NCI-H187 treated with DMSO at 0.1 percent for 48 hours (cell line): ENCODE data around the gene UBASH3A.

Experiments used
- DNase-seq: peaks from one replicate; lab custom pipeline; 2025; lab: John Stamatoyannopoulos, UW

UBASH3A gene

GRCh38 chr21:42374864-42375499, 28.7 kb upstream of the UBASH3A start:
- DNase-seq = no peak

DNA sequence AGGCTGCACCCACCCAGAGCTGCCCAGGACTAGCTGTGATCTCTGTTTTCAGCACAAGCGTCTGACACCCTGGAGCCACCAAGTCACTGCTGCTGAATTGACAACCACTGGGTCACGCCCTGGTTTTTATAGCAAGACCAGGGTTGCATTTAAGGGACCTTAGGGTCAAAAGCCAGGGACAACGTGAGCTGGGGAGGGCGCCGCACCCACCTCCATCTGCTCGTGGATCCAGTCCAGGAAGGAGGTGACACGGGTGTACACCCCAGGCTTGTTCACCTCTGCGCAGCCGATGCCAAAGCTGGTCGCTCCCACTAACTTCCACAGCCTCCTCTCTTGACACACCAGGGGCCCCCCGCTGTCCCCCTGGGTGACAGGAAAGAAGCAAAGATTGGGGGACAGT, 28.2 kb upstream of the UBASH3A start:
- DNase-seq = no peak

- no peak for DNase-seq
Observed at GRCh38 chr21:42375966-42376337, 27.8 kb upstream of the UBASH3A start.

DNA sequence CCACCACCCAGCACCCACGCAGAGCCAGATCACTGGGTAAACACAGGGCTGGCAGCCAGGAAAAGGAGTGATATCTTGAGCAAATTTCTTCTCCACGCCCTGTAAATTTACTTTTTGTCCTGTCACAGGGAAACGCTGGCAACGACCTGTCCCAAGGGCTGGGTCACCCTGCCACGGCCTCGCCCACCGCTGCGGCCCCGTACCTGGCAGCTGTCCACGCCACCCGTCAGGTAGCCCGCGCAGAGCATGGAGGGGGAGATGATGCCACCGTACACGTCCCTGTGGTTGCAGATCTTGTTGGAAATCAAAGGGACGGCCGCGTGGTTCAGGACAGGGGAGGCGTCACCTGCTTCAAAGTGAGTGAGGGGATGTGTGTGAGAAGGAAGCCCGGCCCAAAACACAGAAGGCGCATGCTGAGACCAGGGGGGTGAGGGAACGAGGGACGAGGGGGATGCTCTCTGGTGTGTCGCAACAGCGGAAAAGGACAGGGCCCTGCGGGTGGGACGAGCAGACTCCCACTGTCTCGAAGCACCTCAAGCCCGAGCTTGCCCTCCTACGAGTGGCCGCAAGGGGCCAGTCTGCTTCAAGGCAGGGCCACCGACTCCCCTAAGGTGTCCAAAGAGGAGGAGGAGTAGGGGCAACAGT, 27.2 kb upstream of the UBASH3A start:
- no peak for DNase-seq

DNA sequence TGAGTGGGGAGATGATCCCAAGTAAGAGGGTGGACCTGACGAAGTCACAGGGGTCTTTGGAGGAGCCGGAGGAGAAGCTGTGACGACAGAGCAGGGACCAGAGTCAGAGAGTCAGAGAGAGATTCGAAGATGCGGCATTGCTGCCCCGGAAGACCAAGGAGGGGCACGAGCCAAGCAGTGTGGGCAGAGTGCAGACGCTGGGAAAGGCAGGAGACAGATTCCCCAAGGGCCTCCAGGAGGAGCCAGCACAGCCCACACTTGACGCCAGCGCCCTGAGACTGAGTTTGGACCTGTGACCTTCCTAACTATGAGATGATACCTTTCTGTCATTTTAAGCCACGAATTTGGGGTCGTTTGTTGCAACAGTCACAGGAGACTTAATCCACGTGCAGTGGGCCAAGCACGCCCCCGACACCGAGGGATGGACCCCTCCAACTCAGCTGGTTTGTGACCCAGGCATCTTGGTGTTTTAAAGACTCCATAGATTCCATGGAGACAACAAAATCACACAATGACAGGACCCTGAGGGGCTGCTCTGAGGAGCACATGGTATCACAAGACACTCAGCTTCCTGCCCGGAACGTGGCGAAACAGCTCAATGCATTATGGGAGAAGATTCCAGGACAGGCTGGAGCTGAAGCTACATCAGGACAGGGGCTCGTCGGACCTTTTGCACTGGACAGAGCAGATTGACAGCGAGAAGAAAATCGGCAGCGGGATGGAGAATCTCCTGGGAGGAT, 26.3 kb upstream of the UBASH3A start:
- no peak for DNase-seq

- DNase-seq = no peak
Observed at GRCh38 chr21:42377951-42378340, 25.8 kb upstream of the UBASH3A start.

- DNase-seq = no peak
Observed at GRCh38 chr21:42378418-42378817, 25.3 kb upstream of the UBASH3A start.

GRCh38 chr21:42379426-42380215, 24.1 kb upstream of the UBASH3A start:
- no peak for DNase-seq

DNA sequence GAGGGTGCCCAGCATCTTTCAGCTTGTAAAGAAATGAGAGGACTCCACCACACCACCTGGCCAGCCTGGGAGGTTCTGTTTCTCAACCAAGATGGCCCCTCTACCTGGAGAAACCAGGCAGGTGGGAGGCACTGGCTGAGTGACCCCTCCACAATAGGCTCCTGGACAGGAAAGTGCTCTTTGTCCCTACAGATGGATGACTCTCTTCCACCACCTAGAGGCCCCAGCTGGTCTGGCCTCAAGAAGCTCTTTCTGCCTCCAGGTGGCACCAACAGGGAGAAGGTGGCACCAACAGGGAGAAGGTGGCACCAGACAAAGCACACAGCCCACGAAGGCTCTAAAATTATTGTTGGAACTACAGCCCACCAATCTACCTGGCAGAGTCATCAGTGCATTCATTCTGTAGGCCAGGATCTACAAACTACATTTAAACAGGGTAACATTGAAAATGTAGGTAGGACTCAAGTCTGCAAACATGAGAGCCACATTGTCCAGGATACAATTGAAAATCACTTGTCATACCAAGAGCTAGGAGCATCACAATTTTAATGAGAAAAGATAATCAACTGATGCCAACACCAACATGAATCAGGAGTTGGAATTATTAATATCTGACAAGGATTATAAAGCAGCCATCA, 22.2 kb upstream of the UBASH3A start:
- no peak for DNase-seq

- no peak for DNase-seq
Observed at GRCh38 chr21:42382915-42383314, 20.8 kb upstream of the UBASH3A start.

- no peak for DNase-seq
Observed at GRCh38 chr21:42383331-42383730, 20.4 kb upstream of the UBASH3A start.

GRCh38 chr21:42384156-42384945, 19.4 kb upstream of the UBASH3A start:
- DNase-seq = no peak

DNA sequence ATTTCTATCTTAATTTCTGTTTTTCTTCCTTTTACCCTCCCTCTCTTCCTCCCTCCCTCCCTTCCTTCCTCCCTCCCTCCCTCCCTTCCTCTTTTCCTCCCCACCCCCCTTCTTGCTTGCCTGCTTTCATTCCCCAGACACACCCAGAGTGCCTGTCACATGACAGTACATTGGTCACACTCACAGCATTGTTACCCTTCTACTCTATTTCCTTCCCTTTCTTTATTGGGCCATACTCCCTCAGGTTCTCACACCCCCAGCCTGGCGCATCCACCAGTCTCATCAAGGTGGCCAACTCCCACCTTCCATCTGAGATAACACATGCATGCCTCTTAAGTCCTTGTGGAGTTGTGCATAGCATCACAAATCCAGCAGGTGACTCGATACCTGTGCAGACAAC, 18.7 kb upstream of the UBASH3A start:
- no peak for DNase-seq

DNA sequence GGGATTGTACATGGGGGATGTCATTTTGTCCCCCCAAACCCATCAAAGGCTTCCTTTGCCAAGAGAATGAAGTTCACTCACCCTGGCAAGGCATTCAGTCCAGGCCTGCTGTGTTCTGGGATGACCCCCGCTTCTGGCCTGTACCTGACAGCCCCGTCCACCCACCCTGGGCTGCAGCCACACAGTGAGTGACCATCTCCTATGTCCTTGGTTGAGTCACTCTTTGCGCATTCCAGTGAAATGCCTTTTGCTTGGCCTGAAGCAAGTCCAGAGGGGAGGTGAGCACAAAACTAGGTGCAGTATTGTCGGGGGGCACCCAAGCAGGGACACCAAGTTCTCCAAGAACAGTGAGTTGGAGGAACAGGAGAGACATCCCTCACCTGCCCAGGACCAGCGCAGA, 18.1 kb upstream of the UBASH3A start:
- DNase-seq = no peak

DNA sequence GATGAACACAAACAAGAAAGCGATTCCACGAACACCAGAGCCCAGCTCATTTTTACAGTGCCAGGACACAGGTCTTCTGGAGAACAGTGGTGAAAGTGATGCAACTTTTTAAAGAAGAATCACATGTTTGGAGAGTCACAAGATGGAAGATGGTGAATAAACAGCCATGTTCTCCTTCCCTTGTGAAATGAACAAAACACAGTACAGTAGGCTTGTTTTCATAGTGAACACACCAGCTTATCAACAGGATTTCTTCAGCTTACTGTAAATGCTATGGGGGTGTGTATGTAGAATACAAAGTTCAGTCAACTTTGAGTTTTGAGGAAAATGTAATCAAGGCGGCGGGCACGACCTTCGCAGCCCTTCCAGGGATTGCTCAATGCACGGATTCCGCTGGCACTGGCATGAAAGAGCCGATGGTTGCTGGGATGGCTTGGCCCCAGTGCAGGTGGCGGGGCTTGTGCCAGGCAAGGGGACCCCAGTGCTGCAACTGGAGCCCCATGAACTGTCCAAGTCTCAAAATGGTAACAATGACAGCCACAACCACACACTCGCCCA, 17.6 kb upstream of the UBASH3A start:
- no peak for DNase-seq

DNA sequence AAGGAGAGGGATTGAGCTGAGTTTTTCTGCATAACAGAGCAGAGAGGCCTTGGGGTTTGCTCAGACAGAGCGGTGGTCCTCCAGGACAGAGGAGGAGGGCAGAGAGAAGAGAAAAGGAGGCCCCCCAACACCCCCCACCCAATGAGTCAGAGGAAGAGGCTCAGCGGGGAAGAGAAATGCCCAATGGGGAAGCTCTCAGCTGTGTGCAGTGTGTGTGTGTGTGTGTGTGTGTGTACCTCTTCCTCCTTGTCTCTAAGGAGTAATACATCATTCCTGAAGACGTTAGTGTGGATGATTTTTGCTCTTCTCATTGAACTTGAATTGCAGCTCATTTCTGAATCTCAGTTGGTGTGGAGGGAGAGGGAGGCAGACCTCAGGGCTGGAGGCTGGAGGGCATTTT, 16.5 kb upstream of the UBASH3A start:
- no peak for DNase-seq

GRCh38 chr21:42387843-42388340, 15.8 kb upstream of the UBASH3A start:
- DNase-seq = no peak

- no peak for DNase-seq
Observed at GRCh38 chr21:42388740-42389448, 14.8 kb upstream of the UBASH3A start.

DNA sequence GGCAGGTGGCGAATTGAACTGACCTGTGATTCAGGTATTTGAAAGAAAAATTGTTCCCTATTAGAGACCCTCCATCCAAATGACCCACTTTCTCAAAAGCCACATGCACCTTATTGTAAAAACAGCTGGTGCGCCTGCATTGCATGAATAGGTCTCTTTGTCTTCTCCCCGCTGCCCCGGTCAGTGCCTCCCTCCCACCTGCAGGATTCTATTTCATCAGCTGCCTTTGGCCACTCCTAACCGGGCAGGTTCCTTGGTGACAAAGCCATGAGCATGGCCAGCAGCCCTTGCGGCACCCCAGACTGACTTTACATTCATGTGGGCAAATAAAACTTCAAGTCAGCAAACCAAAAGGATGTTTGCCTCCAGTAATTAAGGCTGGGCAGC, 14.3 kb upstream of the UBASH3A start:
- no peak for DNase-seq

- DNase-seq = no peak
Observed at GRCh38 chr21:42390193-42390592, 13.5 kb upstream of the UBASH3A start.
